Kidney (tissue), 14 donors: ENCODE data around the gene ZP2. TPM values are rescaled to one million over a fixed set of nuclear protein-coding genes. Genes with fewer than 3 reads are reported as not detected.

Source experiments
- DNase-seq, 5 donors: peaks; one replicate each; pipeline ENCODE4 v3.0.0-alpha.2; 2013 to 2020
- FAIRE-seq: peaks from 2 replicates; lab custom pipeline; 2012; peaks lifted over from hg19 to GRCh38; lab: Jason Lieb, UNC
- H3K27ac ChIP-seq, 2 donors: one replicate each; pipeline ENCODE4 v1.7.0; 2013; ENCODE audit warnings: low read depth in 2 of 2, low read length in 2 of 2, inconsistent platforms in 1 of 2
- H3K27me3 ChIP-seq: one replicate; pipeline ENCODE4 v1.7.1; 2013; ENCODE audit warnings: low read length, inconsistent platforms; ENCODE audit not compliant: control insufficient read depth, insufficient read depth
- H3K36me3 ChIP-seq, 3 donors: one replicate each; pipeline versions ENCODE4 v1.7.0 to v1.7.1; 2013; ENCODE audit warnings: low read length in 3 of 3, control low read depth in 1 of 3, inconsistent platforms in 1 of 3; ENCODE audit not compliant: insufficient read depth in 3 of 3, control insufficient read depth in 2 of 3
- H3K4me1 ChIP-seq, 3 donors: one replicate each; pipeline versions ENCODE4 v1.7.0 to v1.7.1; 2013; ENCODE audit warnings: low read length in 3 of 3, inconsistent platforms in 1 of 3, low read depth in 1 of 3; ENCODE audit not compliant: control insufficient read depth in 2 of 3, insufficient read depth in 2 of 3
- H3K4me3 ChIP-seq, 3 donors: one replicate each; pipeline versions ENCODE4 v1.7.0 to v1.8.1; 2013; ENCODE audit warnings: low read length in 3 of 3, control low read depth in 1 of 3, inconsistent platforms in 1 of 3
- H3K9ac ChIP-seq, 3 donors: one replicate each; pipeline versions ENCODE4 v1.7.0 to v1.7.1; 2013; ENCODE audit warnings: low read length in 3 of 3, control low read depth in 1 of 3, inconsistent platforms in 1 of 3
- H3K9me3 ChIP-seq, 3 donors: one replicate each; pipeline versions ENCODE4 v1.7.0 to v1.7.1; 2013; ENCODE audit warnings: low read length in 3 of 3, control low read depth in 1 of 3, inconsistent platforms in 1 of 3; ENCODE audit not compliant: control insufficient read depth in 2 of 3, insufficient read depth in 1 of 3
- intact Hi-C: fragments of 100-400 bp; cut with DNase I; formaldehyde crosslinking; loops from one replicate; pipeline ENCODE4 v1.11.1; 2022
- polyA plus RNA-seq: library from polyadenylated mRNA; stranded (reverse); fragments of 350-450 nt; fragmentation: Illumina TruSeq; extraction: RNeasy Lipid Tissue Mini Kit (QIAGEN cat#74804); gene quantifications from one replicate; pipeline ENCODE4 v1.2.3, GENCODE V29; 2014; ENCODE audit warnings: low read depth, low replicate concordance; ENCODE audit not compliant: insufficient read depth
- total RNA-seq: library from RNA; stranded (reverse); fragmentation: NEBNext Ultra II Directional; extraction: Animal tissue kit (Norgen Biotek cat#: 25700); gene quantifications from one replicate; pipeline ENCODE4 v1.2.1, GENCODE V29; 2021
- TF ChIP-seq, protein P1 (sequence below): IDR thresholded peaks from 3 replicates; pipeline ENCODE4 v1.5.1; 2012; ENCODE audit warnings: mild to moderate bottlenecking, moderate library complexity, borderline replicate concordance; ENCODE audit not compliant: insufficient read depth; ENCODE audit errors: extremely low read depth
- donor health status: control.
- donor health status: control.
- donor health status: control.
- donor health status: control.
- donor health status: control.
- donor health status: DM: yes; HTN: yes; CAD: no.
- donor health status: Normal renal cell carcinoma (clear cell type).

ZP2 gene
- total and polyA plus RNA-seq, 2 donors from 2014 or later: not detected

DNA sequence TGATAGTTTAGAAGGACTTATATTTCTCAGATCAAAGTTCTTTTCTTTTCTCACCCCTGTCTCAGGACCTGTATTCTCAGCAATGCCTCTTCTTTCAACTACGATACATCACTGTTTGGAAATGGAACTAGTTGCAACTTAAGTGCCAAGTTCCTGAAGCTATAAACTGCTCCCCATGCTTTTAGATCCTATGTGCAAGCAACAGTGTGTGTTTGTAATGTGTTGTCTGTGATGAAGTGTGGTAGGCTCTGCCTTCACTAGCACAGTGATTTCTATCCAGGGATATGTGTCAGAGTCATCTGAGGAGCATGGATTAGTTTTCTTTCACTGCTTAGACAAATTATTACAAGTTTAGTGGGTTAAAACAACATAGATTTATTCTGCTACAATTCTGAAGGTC is 18.4 kb downstream of the ZP2 start:
- no peaks in the 10 kb centered on the region for H3K4me1 ChIP-seq
- TF ChIP-seq, protein P1, sequence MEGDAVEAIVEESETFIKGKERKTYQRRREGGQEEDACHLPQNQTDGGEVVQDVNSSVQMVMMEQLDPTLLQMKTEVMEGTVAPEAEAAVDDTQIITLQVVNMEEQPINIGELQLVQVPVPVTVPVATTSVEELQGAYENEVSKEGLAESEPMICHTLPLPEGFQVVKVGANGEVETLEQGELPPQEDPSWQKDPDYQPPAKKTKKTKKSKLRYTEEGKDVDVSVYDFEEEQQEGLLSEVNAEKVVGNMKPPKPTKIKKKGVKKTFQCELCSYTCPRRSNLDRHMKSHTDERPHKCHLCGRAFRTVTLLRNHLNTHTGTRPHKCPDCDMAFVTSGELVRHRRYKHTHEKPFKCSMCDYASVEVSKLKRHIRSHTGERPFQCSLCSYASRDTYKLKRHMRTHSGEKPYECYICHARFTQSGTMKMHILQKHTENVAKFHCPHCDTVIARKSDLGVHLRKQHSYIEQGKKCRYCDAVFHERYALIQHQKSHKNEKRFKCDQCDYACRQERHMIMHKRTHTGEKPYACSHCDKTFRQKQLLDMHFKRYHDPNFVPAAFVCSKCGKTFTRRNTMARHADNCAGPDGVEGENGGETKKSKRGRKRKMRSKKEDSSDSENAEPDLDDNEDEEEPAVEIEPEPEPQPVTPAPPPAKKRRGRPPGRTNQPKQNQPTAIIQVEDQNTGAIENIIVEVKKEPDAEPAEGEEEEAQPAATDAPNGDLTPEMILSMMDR: no peak
- FAIRE-seq (no peak), DNase-seq (no peak)
- no peaks in the 10 kb centered on the region for H3K9me3 ChIP-seq
- H3K27me3 ChIP-seq: no peaks in the 10 kb centered on the region
- H3K36me3 ChIP-seq: no peaks in the 10 kb centered on the region
- intact Hi-C loops: no loop called here
- no peak overlapping the region for H3K9ac ChIP-seq
- H3K27ac ChIP-seq: no peak overlapping the region
- no peak overlapping the region for H3K4me3 ChIP-seq

DNA sequence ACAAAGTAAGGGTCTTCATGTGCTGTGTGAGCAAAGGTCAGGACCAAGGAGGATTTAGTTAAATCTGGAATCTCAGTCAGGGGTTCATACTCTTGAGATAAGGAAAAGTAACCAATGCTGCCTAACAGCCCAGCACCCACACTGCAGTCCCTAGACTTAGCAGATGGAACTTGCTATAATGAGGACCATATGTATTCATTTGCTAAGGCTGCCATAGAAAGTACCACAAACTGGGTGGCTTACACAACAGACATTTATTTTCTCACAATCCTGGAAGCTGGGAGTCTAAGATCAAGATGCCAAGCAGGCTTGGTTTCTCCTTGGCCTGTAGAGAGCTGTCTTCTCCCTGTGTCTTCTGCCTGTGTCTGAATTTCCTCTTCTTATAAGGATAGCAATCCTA is 20.8 kb downstream of the ZP2 start:
- no peaks in the 10 kb centered on the region for H3K36me3 ChIP-seq
- no peak overlapping the region for H3K27ac ChIP-seq
- H3K27me3 ChIP-seq: no peaks in the 10 kb centered on the region
- no peaks in the 10 kb centered on the region for H3K9me3 ChIP-seq
- DNase-seq (no peak), FAIRE-seq (no peak)
- no peaks in the 10 kb centered on the region for H3K4me1 ChIP-seq
- TF ChIP-seq, protein P1: no peak
- no peak overlapping the region for H3K9ac ChIP-seq
- no peak overlapping the region for H3K4me3 ChIP-seq
- intact Hi-C loops: no loop called here

DNA sequence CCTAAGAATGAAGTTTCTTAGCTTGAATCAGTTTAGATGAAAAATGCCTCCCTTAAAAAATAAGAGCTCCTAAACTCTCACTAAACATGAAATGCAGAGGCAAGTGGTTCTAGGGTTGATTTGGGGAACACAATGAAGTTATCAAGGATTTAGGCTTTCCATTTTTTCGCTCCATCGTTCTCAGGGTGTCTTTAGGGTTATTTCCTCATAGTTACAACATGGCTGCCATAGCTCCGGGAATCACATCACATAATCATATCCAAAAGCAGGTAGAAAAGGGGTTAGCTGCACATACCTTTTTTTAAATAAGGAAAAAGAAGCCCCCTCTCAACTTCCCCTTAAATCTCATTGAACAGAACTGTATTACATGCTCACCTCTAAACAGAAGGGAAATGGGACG is 21.4 kb downstream of the ZP2 start:
- DNase-seq (no peak), FAIRE-seq (no peak)
- intact Hi-C loops: no loop called here
- Histone ChIP-seq H3K4me1 (no peaks in the 10 kb centered on the region), H3K4me3 (no peak overlapping the region), H3K36me3 (no peaks in the 10 kb centered on the region), H3K27me3 (no peaks in the 10 kb centered on the region), H3K9me3 (no peaks in the 10 kb centered on the region), H3K27ac (no peak overlapping the region), H3K9ac (no peak overlapping the region)
- TF ChIP-seq, protein P1: no peak

DNA sequence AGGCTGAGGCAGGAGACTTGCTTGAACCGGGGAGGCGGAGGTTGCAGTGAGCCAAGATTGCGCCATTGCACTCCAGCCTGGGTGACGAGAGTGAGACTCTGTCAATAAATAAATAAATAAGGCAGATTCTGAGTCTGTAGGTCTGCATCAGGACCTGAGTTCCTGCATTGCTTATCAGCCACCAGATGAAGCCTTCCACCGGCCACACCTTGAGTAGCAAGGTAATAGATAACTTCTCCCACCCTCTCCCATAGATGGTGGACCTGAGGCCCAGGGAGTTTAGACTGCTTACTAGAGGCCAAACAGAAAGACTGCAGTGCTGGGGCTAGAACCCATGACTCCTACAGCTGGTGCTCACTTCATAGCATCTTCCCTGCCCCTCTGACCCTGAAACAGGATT is 22.1 kb downstream of the ZP2 start:
- no peak overlapping the region for H3K4me3 ChIP-seq
- H3K36me3 ChIP-seq: no peaks in the 10 kb centered on the region
- intact Hi-C loops: no loop called here
- H3K4me1 ChIP-seq: no peaks in the 10 kb centered on the region
- no peak overlapping the region for H3K9ac ChIP-seq
- no peaks in the 10 kb centered on the region for H3K27me3 ChIP-seq
- DNase-seq (no peak), FAIRE-seq (no peak)
- H3K9me3 ChIP-seq: no peaks in the 10 kb centered on the region
- TF ChIP-seq, protein P1: no peak
- no peak overlapping the region for H3K27ac ChIP-seq
